ENCODE data around the gene PRDM2.

PRDM2 gene

GRCh38 chr1:13828454-13829151, 128.6 kb downstream of the PRDM2 start:
- no peak overlapping the region for H3K4me3 ChIP-seq (ENCODE audit: low read depth, low read length)
- TF ChIP-seq CTCF (IDR thresholded peaks at IDR 0.05; ENCODE audit: low read depth, low read length): peak; percentile 37; the same call in 1 of the 2 replicates

GRCh38 chr1:13829152-13829769, 129.3 kb downstream of the PRDM2 start:
- H3K4me3 ChIP-seq (ENCODE audit: low read depth, low read length): no peak overlapping the region
- no peak for TF ChIP-seq CTCF (IDR thresholded peaks at IDR 0.05; ENCODE audit: low read depth, low read length)

GRCh38 chr1:13830170-13830569, 130.2 kb downstream of the PRDM2 start:
- no peak for TF ChIP-seq CTCF (IDR thresholded peaks at IDR 0.05; ENCODE audit: low read depth, low read length)
- H3K4me3 ChIP-seq (ENCODE audit: low read depth, low read length): no peak overlapping the region

GRCh38 chr1:13830616-13831280, 130.8 kb downstream of the PRDM2 start:
- TF ChIP-seq CTCF (IDR thresholded peaks at IDR 0.05; ENCODE audit: low read depth, low read length): no peak
- H3K4me3 ChIP-seq (ENCODE audit: low read depth, low read length): no peak overlapping the region

GRCh38 chr1:13832100-13832499, 132.1 kb downstream of the PRDM2 start:
- H3K4me3 ChIP-seq (ENCODE audit: low read depth, low read length): no peak overlapping the region
- TF ChIP-seq CTCF (IDR thresholded peaks at IDR 0.05; ENCODE audit: low read depth, low read length): no peak

- H3K4me3 ChIP-seq (ENCODE audit: low read depth, low read length): no peak overlapping the region
- no peak for TF ChIP-seq CTCF (IDR thresholded peaks at IDR 0.05; ENCODE audit: low read depth, low read length)
Measured at GRCh38 chr1:13832536-13832935, 132.5 kb downstream of the PRDM2 start.

- no peak for TF ChIP-seq CTCF (IDR thresholded peaks at IDR 0.05; ENCODE audit: low read depth, low read length)
- H3K4me3 ChIP-seq (ENCODE audit: low read depth, low read length): no peak overlapping the region
Measured at GRCh38 chr1:13836136-13836535, 136.1 kb downstream of the PRDM2 start.

Data from WI38 (cell line).